Measurements from ENCODE around the gene SMYD2.
A peak's percentile ranks its signal among the peaks of the same experiment; 100 is the strongest.

SMYD2 gene

DNA sequence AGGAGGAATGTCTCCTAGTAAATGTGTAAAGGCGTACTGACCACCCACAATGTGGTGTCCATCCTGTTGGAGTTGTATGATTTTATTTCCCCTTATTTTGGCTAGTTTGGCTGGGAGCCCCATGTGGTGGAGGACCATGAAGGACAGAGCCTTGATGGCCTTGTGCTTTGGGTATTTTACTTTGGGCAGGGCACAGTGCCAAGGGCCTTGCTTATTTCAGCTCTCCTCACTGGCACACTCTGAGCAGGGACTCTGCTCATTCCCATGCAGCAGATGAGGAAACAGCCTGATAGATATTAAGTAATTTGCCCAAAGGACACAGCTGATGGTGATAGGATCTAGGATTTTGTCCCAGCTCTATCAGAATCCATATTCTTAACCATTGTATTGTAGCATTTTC is 50.2 kb downstream of the SMYD2 start:
- peaks cover 15% of the 10 kb centered on the region; the same call in 1 of the 2 replicates for H3K36me3 ChIP-seq (ENCODE audit: low read depth)
- ATAC-seq (ENCODE audit: low read depth): no peak
- no peak for DNase-seq (ENCODE audit: low spot score)

DNA sequence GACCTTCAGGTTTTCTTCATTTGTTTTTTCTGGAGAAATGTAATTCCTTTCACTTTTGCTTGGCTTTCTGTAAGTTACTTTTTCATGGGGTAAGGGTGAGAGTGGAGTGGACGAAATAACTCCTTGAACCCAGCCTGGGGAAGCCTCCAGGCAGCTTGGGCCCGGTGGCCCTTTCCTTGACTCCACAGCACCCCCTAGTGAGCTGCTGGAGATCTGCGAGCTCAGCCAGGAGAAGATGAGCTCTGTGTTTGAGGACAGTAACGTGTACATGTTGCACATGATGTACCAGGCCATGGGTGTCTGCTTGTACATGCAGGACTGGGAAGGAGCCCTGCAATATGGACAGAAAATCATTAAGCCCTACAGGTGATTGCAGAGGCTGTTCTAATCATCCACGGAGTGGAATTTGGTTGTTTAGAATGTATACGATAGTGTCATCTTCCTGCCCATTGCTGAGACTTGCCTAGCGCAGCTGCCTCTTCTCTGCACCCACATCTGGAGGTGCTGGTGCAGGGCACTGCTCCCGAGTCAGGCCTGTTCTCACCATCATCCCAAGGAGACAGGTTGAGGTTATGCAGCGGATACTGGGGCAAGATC is 51.0 kb downstream of the SMYD2 start:
- TF ChIP-seq, protein P1, sequence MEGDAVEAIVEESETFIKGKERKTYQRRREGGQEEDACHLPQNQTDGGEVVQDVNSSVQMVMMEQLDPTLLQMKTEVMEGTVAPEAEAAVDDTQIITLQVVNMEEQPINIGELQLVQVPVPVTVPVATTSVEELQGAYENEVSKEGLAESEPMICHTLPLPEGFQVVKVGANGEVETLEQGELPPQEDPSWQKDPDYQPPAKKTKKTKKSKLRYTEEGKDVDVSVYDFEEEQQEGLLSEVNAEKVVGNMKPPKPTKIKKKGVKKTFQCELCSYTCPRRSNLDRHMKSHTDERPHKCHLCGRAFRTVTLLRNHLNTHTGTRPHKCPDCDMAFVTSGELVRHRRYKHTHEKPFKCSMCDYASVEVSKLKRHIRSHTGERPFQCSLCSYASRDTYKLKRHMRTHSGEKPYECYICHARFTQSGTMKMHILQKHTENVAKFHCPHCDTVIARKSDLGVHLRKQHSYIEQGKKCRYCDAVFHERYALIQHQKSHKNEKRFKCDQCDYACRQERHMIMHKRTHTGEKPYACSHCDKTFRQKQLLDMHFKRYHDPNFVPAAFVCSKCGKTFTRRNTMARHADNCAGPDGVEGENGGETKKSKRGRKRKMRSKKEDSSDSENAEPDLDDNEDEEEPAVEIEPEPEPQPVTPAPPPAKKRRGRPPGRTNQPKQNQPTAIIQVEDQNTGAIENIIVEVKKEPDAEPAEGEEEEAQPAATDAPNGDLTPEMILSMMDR (IDR thresholded peaks at IDR 0.05; ENCODE audit: poor library complexity, severe bottlenecking): peak; percentile 48
- H3K27ac ChIP-seq (ENCODE audit: poor library complexity, severe bottlenecking): no peak overlapping the region
- no peak overlapping the region for H3K4me3 ChIP-seq (ENCODE audit: severe bottlenecking)
- no peaks in the 10 kb centered on the region for H3K4me1 ChIP-seq (ENCODE audit: insufficient read depth, poor library complexity, severe bottlenecking)
- H3K27me3 ChIP-seq (ENCODE audit: insufficient read depth, poor library complexity, severe bottlenecking): no peaks in the 10 kb centered on the region
- no peak for ATAC-seq (ENCODE audit: low read depth)
- no peaks in the 10 kb centered on the region for H3K9me3 ChIP-seq (ENCODE audit: severe bottlenecking)
- no peak for DNase-seq (ENCODE audit: low spot score)
- H3K36me3 ChIP-seq (ENCODE audit: low read depth): peaks cover 15% of the 10 kb centered on the region; the same call in 1 of the 2 replicates

More for the DNA sequence above, 50.2 kb downstream of the SMYD2 start:
- TF ChIP-seq, protein P1 (IDR thresholded peaks at IDR 0.05; ENCODE audit: poor library complexity, severe bottlenecking): no peak
- Histone ChIP-seq H3K27ac (ENCODE audit: poor library complexity, severe bottlenecking) (no peak overlapping the region), H3K4me3 (ENCODE audit: severe bottlenecking) (no peak overlapping the region), H3K9me3 (ENCODE audit: severe bottlenecking) (no peaks in the 10 kb centered on the region), H3K4me1 (ENCODE audit: insufficient read depth, poor library complexity, severe bottlenecking) (no peaks in the 10 kb centered on the region), H3K27me3 (ENCODE audit: insufficient read depth, poor library complexity, severe bottlenecking) (no peaks in the 10 kb centered on the region)

DNA sequence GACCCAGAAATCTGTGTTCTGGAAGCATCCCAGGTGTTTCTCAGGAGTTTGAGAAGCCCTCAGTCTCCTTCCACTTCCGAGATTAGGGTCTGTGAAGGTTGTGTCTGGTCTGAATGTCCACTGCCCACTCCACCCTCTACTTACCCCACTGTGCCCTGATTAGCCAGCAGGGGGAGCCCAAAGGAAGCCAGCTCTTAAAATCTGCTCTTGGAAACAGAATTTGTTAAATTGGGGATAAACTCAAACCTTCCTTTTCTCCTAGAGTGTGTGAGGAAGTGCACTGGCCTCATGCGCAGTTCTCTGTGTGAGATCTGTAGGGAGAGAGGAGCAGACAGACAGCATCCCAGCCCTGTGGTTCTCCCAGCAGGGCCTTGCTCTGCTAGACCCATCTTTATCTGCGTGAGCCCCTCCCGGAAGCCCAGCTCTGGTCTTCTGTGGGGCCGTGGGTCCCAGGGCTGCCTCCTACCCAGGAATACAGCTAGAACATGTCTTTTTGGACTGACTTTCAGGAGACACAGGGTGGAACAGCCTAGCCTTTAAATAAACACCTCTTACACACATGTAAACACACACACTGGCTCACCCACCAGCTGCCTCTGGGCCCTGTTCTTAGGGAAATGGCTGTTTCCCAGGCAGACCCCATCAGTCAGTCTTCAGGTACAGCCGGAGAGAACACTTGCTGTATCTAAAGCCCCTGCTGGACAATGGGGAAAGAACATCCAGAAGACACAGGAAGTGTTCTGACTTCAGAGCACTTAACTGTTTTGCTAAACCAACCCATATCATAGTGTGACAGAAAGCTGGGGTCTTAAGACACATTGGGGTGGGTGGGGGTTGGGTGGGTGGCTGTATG is 52.2 kb downstream of the SMYD2 start:
- DNase-seq (ENCODE audit: low spot score): no peak
- H3K27ac ChIP-seq (ENCODE audit: poor library complexity, severe bottlenecking): no peak overlapping the region
- TF ChIP-seq, protein P1 (IDR thresholded peaks at IDR 0.05; ENCODE audit: poor library complexity, severe bottlenecking): peak; percentile 64
- H3K9me3 ChIP-seq (ENCODE audit: severe bottlenecking): no peaks in the 10 kb centered on the region
- no peak overlapping the region for H3K4me3 ChIP-seq (ENCODE audit: severe bottlenecking)
- H3K36me3 ChIP-seq (ENCODE audit: low read depth): peaks cover 15% of the 10 kb centered on the region; the same call in 1 of the 2 replicates
- no peaks in the 10 kb centered on the region for H3K27me3 ChIP-seq (ENCODE audit: insufficient read depth, poor library complexity, severe bottlenecking)
- no peaks in the 10 kb centered on the region for H3K4me1 ChIP-seq (ENCODE audit: insufficient read depth, poor library complexity, severe bottlenecking)
- peak; percentile 33; the same call in 1 of the 3 replicates for ATAC-seq (ENCODE audit: low read depth)

DNA sequence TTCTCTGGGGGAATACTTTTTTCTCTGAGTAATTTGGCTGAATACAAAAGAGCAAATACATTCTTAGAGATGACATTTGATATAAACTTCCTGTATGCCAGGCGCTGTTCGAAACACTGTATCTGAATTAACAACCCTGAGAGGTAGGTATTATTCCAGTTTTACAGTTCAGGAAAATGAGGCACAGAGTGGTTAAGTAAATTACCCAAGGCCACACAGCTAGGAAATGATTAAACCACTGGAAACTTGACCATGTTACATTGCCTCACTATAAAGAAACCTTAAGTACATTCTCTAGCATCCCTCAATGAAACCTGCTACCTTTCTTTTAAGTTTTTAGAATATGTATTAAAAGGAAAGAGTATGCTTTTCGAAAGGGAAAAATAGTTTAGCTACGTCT is 54.6 kb downstream of the SMYD2 start:
- TF ChIP-seq, protein P1 (IDR thresholded peaks at IDR 0.05; ENCODE audit: poor library complexity, severe bottlenecking): no peak
- no peak for DNase-seq (ENCODE audit: low spot score)
- Histone ChIP-seq H3K36me3 (ENCODE audit: low read depth) (peaks cover 10% of the 10 kb centered on the region; the same call in 1 of the 2 replicates), H3K4me1 (ENCODE audit: insufficient read depth, poor library complexity, severe bottlenecking) (no peaks in the 10 kb centered on the region), H3K9me3 (ENCODE audit: severe bottlenecking) (no peaks in the 10 kb centered on the region), H3K4me3 (ENCODE audit: severe bottlenecking) (no peak overlapping the region), H3K27ac (ENCODE audit: poor library complexity, severe bottlenecking) (no peak overlapping the region), H3K27me3 (ENCODE audit: insufficient read depth, poor library complexity, severe bottlenecking) (no peaks in the 10 kb centered on the region)
- no peak for ATAC-seq (ENCODE audit: low read depth)
